GM12801 (cell line): ENCODE measurements around the gene MRTFA.

Experiments used
- TF ChIP-seq, protein P1 (sequence below): IDR thresholded peaks from one replicate; pipeline ENCODE4 v1.5.1; 2011; ENCODE audit warnings: control low read depth; ENCODE audit not compliant: insufficient read length; ENCODE audit errors: extremely low read depth

The MRTFA gene

DNA sequence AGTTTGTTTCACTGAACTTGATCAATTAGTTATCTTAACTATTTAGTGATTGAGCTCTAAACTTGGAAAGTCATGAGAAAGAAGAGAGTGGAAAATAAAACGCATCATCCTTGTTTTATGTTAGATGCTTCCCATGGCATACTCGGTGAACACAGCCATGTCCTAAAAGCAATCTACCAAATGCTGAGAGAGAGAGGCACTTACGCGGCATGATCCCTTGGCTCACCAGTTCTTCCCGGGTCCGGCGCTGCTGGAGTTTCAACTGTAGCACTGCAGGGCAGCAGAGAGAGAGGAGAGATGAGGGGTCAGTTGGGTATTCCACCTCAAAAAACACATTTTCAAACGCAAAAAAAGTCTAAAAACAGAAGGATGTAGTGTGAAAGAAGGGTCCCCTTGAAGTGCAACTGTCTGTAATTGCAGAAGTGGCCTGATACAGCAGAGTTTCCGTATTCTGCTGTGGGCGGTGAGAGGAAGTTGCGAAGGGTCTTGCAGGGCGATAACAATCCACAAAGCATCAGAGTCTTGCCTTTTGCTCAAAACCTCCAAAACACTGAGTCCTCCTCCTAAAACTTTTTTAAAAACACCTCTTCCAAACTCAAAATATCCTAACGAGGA is 173.4 kb downstream of the MRTFA start:
- TF ChIP-seq, protein P1, sequence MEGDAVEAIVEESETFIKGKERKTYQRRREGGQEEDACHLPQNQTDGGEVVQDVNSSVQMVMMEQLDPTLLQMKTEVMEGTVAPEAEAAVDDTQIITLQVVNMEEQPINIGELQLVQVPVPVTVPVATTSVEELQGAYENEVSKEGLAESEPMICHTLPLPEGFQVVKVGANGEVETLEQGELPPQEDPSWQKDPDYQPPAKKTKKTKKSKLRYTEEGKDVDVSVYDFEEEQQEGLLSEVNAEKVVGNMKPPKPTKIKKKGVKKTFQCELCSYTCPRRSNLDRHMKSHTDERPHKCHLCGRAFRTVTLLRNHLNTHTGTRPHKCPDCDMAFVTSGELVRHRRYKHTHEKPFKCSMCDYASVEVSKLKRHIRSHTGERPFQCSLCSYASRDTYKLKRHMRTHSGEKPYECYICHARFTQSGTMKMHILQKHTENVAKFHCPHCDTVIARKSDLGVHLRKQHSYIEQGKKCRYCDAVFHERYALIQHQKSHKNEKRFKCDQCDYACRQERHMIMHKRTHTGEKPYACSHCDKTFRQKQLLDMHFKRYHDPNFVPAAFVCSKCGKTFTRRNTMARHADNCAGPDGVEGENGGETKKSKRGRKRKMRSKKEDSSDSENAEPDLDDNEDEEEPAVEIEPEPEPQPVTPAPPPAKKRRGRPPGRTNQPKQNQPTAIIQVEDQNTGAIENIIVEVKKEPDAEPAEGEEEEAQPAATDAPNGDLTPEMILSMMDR = no peak

DNA sequence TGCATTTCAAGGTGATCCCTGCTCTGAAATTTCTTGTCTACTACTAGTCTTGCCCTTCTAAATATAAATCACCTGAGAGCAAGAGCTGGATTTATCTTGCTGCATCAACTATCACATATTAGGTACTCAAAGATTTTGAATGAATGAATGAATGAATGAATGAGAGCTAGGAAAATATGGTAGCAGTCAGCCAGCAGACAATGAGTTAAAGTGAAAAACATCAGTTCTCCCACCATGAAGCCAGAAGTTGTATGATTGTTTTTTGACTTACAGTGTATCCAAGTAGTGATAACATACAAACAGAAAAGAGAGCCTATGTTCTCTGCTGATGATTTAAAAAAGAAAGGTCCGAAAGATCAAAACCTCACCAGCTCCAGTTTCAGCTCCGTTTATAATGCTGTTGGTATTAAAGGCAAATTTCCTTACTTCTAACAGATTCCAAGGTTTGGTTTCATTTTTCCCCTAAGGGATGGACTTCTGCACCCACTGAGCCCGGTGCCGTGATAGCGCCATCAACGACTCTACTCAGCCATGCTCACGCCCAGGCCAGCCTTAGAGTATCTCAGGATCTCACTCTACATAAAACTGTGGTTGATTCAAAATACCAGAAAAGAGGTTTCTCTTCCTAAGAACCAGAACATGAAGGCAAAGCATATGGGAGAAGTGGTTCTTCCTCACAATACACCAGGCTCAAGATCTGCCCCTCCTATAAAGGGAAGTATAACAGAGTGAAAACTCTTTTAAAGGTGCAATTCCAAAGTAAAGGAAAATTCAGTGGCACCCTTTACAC is 174.1 kb downstream of the MRTFA start:
- TF ChIP-seq, protein P1 = no peak

DNA sequence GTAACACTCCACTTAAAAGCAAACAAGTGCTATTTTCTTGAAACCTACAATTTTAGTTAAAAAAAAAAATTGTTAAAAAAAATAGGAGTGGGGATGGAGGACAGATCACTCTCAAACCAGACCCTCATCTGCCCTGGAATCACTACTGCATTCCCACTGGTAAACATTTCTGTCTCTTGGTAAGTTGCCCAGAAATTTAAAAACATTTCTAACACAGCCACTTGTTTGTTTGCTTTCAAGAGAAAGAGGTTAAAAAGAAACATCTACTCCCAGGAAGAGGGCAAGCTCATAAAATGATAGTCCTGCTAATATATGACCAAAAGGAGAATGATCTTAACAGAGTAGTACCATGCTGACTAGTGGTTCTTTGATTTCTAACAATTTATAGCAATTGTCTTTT is 182.8 kb downstream of the MRTFA start:
- TF ChIP-seq, protein P1 = no peak

DNA sequence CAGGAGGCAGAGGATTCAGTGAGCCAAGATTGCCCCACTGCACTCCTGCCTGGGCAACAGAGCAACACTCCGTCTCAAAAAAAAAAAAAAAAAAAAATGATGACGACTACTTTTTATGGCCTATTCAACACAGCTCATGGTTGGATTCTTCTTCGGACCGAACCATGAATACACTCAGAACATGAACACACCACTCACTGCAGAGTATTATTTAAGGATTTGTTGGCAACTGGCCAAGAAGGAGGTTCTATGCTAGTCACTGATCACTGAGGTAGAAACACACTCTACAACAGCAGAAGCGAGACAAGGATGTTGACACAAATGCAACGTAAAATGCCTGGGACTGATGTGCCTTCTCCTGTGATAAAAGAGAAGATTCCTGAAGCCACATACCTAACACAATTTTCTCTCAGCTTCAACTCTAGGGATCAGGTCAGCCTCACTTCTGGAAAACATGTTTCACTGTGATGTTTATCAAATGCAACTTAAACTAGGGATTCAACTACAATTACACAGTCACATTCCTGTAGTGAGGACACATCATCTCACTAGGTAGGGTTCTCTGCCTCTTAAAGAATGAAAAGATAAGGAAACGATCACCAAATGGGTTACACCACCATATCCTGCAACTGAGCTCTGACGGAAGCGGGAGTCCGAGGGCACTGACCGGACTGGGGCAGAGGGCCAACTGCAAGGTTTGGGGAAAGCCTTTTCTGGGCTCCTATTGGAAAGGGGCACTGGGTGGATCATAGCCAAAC is 183.6 kb downstream of the MRTFA start:
- TF ChIP-seq, protein P1 = no peak

DNA sequence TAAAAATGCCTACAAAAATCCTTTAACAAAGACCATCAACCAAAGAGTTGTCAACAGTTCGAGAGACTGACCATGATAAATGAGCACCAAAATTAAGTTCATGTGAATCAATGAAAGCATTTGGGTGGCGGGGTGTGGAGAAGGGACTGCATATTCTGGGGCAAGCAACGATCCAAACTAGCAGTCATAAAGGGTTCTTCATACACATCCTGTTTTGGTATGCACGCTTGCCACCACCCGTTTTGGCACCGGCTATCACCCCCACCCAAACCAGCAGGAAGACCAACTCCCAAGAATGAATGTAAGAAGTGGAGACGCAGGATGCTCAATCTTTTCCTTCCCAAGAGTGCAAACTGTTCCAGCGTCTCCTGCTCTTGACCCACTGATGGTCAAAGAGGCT is 185.3 kb downstream of the MRTFA start:
- TF ChIP-seq, protein P1 = no peak

DNA sequence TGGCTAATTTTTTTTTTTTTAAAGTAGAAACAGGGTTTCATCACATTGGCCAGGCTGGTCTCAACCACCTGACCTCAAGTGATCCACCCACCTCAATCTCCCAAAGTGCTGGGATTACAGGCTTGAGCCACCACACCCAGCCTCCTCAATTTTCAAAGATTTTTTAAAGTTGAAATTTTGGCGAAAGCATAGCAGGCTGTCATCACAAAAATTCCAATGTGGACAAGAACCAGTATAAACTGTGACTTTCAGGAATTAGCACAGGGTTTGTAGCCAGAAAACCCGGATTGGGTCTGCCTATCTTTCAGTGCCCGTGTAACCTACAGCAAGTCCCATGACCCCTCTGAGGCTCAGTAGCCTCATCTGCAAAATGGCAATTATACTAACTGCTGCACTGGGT is 185.9 kb downstream of the MRTFA start:
- TF ChIP-seq, protein P1 = no peak

DNA sequence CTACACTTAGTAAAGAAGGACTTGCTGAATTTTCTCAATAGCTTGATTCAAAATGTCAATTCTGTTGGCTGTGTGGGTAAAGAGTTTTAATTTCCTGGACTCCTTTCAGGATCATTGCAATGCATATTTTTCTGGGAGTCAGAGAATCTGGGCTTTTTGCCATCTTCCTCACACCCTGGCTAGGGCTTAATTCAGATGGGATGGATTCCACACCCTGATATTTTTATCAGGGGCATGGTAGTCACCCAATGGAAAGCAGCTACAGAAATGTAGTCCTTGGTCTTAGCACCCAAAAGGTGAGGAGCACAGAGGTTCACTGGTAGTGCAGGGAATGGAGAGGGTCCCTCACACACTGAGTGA is 186.9 kb downstream of the MRTFA start:
- TF ChIP-seq, protein P1 = no peak
